Measurements from ENCODE around the gene STK33. TPM values are rescaled to one million over a fixed set of nuclear protein-coding genes. Genes with fewer than 3 reads are reported as not detected.

Gene STK33
- total and polyA plus RNA-seq, 2 donors (not counting 1 experiment from before 2014, with no cell fraction given) = 1.7 to 3.3 TPM

GRCh38 chr11:8584082-8584481, 9.9 kb downstream of the STK33 start:
- Histone ChIP-seq H3K27me3 (ENCODE audit: control insufficient read depth, insufficient read depth, low read length) (no peaks in the 10 kb centered on the region), H3K79me2 (ENCODE audit: control insufficient read depth, insufficient read depth, low read length) (no peaks in the 10 kb centered on the region), H3K4me3 (replicated peaks in 1 of 4; ENCODE audit: control extremely low read depth in 1 of 4, insufficient read depth in 1 of 4, low read depth in 3 of 4, low read length in 4 of 4) (no peak overlapping the region), H3K27ac (ENCODE audit: insufficient read depth, low read length) (no peak overlapping the region), H3K4me2 (ENCODE audit: extremely low read depth, insufficient read depth, low read length) (no peak overlapping the region), H2AFZ (ENCODE audit: low read length) (no peak overlapping the region), H3K9ac (ENCODE audit: insufficient read depth, low read length) (no peak overlapping the region), H3K9me3 (ENCODE audit: control insufficient read depth, insufficient read depth, low read depth, low read length) (no peaks in the 10 kb centered on the region), H3K4me1 (ENCODE audit: control insufficient read depth, extremely low read depth, insufficient read depth, low read length) (no peaks in the 10 kb centered on the region), H3K36me3 (ENCODE audit: control insufficient read depth, insufficient read depth, low read length) (no peaks in the 10 kb centered on the region), H4K20me1 (ENCODE audit: control insufficient read depth, extremely low read depth, insufficient read depth, low read length) (no peaks in the 10 kb centered on the region)
- peak in 1 of 2 donors; percentile 83 for DNase-seq (ENCODE audit: low read depth in 2 of 2)
- TF ChIP-seq EZH2 (IDR thresholded peaks at IDR 0.05; ENCODE audit: low read length, missing control alignments) (no peak), CTCF (conservative IDR thresholded peaks at IDR 0.05 in 1 of 2, IDR thresholded peaks at IDR 0.05 in 1 of 2; ENCODE audit: low read depth in 1 of 2, low read length in 2 of 2) (no peak)

GRCh38 chr11:8581300-8581699, 12.7 kb downstream of the STK33 start:
- Histone ChIP-seq H4K20me1 (ENCODE audit: control insufficient read depth, extremely low read depth, insufficient read depth, low read length) (no peaks in the 10 kb centered on the region), H3K36me3 (ENCODE audit: control insufficient read depth, insufficient read depth, low read length) (no peaks in the 10 kb centered on the region), H3K27me3 (ENCODE audit: control insufficient read depth, insufficient read depth, low read length) (no peaks in the 10 kb centered on the region), H3K79me2 (ENCODE audit: control insufficient read depth, insufficient read depth, low read length) (no peaks in the 10 kb centered on the region), H2AFZ (ENCODE audit: low read length) (no peak overlapping the region), H3K27ac (ENCODE audit: insufficient read depth, low read length) (no peak overlapping the region), H3K4me1 (ENCODE audit: control insufficient read depth, extremely low read depth, insufficient read depth, low read length) (no peaks in the 10 kb centered on the region), H3K4me2 (ENCODE audit: extremely low read depth, insufficient read depth, low read length) (no peak overlapping the region), H3K4me3 (replicated peaks in 1 of 4; ENCODE audit: control extremely low read depth in 1 of 4, insufficient read depth in 1 of 4, low read depth in 3 of 4, low read length in 4 of 4) (no peak overlapping the region), H3K9me3 (ENCODE audit: control insufficient read depth, insufficient read depth, low read depth, low read length) (no peaks in the 10 kb centered on the region), H3K9ac (ENCODE audit: insufficient read depth, low read length) (no peak overlapping the region)
- no peak for TF ChIP-seq CTCF (conservative IDR thresholded peaks at IDR 0.05 in 1 of 2, IDR thresholded peaks at IDR 0.05 in 1 of 2; ENCODE audit: low read depth in 1 of 2, low read length in 2 of 2)
- no peak for TF ChIP-seq EZH2 (IDR thresholded peaks at IDR 0.05; ENCODE audit: low read length, missing control alignments)
- DNase-seq (ENCODE audit: low read depth in 2 of 2) = peak in 1 of 2 donors; percentile 5

- no peak for TF ChIP-seq EZH2 (IDR thresholded peaks at IDR 0.05; ENCODE audit: low read length, missing control alignments)
- no peak for TF ChIP-seq CTCF (conservative IDR thresholded peaks at IDR 0.05 in 1 of 2, IDR thresholded peaks at IDR 0.05 in 1 of 2; ENCODE audit: low read depth in 1 of 2, low read length in 2 of 2)
- no peaks in the 10 kb centered on the region for H3K4me1 ChIP-seq (ENCODE audit: control insufficient read depth, extremely low read depth, insufficient read depth, low read length)
- H2AFZ ChIP-seq (ENCODE audit: low read length) = no peak overlapping the region
- no peaks in the 10 kb centered on the region for H3K79me2 ChIP-seq (ENCODE audit: control insufficient read depth, insufficient read depth, low read length)
- H4K20me1 ChIP-seq (ENCODE audit: control insufficient read depth, extremely low read depth, insufficient read depth, low read length) = no peaks in the 10 kb centered on the region
- H3K36me3 ChIP-seq (ENCODE audit: control insufficient read depth, insufficient read depth, low read length) = no peaks in the 10 kb centered on the region
- H3K27ac ChIP-seq (ENCODE audit: insufficient read depth, low read length) = no peak overlapping the region
- no peak overlapping the region for H3K4me2 ChIP-seq (ENCODE audit: extremely low read depth, insufficient read depth, low read length)
- H3K4me3 ChIP-seq (replicated peaks in 1 of 4; ENCODE audit: control extremely low read depth in 1 of 4, insufficient read depth in 1 of 4, low read depth in 3 of 4, low read length in 4 of 4) = no peak overlapping the region
- no peak overlapping the region for H3K9ac ChIP-seq (ENCODE audit: insufficient read depth, low read length)
- no peaks in the 10 kb centered on the region for H3K9me3 ChIP-seq (ENCODE audit: control insufficient read depth, insufficient read depth, low read depth, low read length)
- H3K27me3 ChIP-seq (ENCODE audit: control insufficient read depth, insufficient read depth, low read length) = no peaks in the 10 kb centered on the region
- peak in 1 of 2 donors; percentile 29 for DNase-seq (ENCODE audit: low read depth in 2 of 2)
Measured at GRCh38 chr11:8577791-8578581, 16.0 kb downstream of the STK33 start.
